ENCODE results near the gene DAB2IP.

Gene DAB2IP

GRCh38 chr9:121748727-121749423, 97.4 kb downstream of the DAB2IP start:
- DNase-seq = no peak

- DNase-seq = no peak
These were observed 98.2 kb downstream of the DAB2IP start for GRCh38 chr9:121749614-121750013.

DNA sequence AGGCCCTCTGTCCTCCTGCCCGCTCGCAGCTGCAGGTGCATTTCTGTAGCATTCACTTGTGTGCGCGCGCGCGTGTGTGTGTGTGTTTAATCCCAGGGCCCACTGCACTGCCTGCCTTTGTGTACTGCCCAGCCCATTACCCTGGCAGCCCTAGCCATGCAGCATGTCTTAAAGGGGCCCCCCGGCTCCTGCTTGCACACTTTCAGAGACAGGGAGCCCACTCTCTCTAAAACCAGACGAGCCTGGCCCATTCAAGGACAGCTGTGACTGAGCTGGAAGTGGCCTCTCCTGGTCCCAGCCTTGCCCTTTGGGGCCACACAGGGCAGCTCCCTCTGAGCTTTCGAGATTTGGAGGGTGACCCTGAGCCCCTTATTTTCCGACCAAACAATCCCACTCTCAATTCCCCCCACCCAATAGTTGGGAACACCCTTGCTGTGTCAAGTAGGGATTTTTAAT, 98.9 kb downstream of the DAB2IP start:
- no peak for DNase-seq

DNA sequence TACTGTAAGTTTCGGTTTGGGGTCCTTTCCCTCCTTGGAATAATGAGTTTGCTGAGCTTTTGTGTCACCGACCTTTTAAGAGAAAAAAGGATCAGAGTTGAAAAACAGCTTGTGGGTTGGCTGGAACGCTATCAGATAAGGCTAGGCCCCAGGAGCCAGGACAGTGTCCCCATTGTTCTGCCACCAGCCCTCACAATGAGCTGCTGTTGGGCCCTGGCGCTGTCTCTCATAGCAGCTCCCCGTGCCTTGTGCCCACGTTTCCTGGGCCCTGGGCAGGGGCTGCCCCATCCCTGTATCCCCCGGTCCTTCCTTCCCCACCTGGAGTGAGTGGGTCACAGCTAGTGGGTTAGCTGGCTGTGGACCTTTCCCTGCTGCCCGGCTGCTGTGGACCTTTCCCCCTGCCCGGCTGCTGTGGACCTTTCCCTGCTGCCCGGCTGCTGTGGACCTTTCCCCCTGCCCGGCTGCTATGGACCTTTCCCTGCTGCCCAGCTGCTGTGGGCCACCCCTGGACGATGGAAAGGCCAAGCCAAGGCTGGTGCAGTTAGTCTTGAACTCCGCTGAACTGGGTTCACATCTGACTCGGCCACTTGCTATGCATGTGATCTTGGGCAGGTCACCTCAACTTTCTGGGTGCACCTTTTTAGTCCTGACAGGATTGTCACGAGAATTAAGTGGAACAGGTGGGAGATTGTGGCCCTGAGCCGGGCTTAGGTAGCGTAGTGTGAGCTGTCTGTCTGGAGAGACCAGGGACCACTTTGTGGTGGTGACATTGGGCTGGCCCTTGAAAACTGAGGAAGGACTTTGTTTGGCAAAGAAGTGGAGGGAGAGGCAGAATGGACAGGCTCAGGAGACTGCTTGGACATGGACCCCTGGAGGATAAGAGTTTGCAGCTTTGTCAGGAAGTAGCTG, 99.5 kb downstream of the DAB2IP start:
- no peak for DNase-seq

GRCh38 chr9:121751686-121752445, 100.4 kb downstream of the DAB2IP start:
- no peak for DNase-seq

DNA sequence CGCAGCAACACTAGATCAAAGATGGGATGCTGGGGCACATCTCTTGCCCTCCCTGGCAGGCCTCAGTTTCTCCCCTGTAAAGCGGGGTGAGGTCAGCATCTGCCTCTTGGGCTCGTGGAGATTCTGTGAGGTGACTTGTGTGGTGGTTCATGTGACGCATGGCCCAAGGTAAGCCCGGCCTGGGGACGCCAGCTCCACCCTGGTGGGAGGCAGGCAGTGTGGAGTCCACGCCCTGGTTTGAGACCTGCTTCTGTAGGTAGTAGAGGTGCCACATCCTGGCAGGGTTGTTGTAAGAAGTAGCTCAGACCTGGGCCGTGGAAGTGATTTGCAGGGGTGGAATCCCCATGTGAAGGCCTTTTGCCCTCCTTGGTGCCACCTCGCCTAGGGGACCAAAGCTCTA, 101.5 kb downstream of the DAB2IP start:
- DNase-seq = no peak

GRCh38 chr9:121753802-121754654, 102.6 kb downstream of the DAB2IP start:
- DNase-seq = no peak

GRCh38 chr9:121754655-121755436, 103.4 kb downstream of the DAB2IP start:
- DNase-seq = no peak

GRCh38 chr9:121755581-121755980, 104.1 kb downstream of the DAB2IP start:
- DNase-seq = no peak

DNA sequence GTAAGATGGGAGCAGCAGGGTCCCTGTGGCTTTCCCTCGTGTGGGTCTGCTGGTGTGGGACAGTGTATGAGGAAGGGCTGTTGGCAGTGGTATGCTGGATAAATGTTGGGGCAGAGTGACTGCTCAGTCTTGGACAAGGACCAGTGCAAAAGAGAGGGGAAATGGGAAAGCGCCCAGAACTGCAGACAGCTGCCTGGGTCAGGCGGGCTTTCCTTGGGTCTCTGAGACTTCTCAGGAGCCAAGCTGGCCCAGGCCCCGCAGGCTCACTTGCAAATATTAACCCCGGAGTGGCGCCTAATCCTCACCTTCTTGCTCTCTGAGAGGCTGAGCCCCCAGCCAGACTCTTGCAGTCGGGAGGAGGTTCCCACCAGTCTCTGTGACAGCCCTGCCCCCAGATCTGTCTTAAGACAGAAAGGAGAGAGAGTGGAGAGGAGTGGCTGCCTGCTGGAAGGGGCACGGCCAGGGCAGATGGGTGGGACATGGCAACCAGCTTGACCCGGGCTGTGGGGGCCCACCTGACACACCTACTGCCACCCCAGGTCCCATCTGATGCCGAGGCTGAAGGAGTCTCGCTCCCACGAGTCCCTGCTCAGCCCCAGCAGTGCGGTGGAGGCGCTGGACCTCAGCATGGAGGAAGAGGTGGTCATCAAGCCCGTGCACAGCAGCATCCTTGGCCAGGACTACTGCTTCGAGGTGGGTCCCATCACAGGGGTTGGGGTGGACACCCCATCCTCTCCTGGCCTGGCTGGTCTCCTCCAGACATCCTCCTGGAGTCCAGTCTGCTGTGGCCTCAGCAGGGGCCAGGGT, 105.2 kb downstream of the DAB2IP start:
- no peak for DNase-seq

DNA sequence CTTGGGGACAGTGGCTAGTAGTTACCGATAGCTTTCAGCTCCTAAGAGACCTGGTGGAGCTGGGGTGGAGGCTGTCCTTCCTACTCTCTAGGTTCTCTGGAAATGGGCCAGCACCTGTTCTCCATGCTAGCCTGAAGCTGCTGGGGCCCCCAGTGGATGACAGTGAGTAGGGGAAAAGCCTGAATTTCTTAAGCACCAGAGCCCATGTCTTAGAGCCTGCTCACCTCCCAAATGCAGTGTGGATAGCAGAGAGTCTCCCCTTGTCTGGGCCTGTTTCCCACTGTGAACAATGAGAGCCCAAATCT, 105.8 kb downstream of the DAB2IP start:
- no peak for DNase-seq

DNA sequence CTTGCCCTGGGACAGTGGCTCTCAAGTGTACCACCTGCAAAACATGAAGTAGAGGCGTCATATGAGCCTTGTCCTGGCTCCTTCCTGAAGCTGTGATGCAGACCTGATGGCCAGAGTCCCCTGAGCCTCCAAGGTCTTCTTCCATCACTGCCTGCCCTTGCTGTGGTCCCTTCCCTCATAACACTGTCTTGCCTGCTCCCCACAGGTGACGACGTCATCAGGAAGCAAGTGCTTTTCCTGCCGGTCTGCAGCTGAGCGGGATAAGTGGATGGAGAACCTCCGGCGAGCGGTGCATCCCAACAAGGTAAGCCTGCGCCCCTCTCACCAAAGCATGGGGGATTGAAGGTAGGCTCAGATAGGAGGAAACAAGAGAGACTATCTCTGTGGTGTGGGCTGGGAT, 107.3 kb downstream of the DAB2IP start:
- no peak for DNase-seq

- DNase-seq = no peak
These were observed 108.6 kb downstream of the DAB2IP start for GRCh38 chr9:121759996-121760395.

- DNase-seq = no peak
These were observed 109.1 kb downstream of the DAB2IP start for GRCh38 chr9:121760571-121760970.

GRCh38 chr9:121763131-121763530, 111.7 kb downstream of the DAB2IP start:
- no peak for DNase-seq

- DNase-seq = no peak
These were observed 112.3 kb downstream of the DAB2IP start for GRCh38 chr9:121763561-121764370.

DNA sequence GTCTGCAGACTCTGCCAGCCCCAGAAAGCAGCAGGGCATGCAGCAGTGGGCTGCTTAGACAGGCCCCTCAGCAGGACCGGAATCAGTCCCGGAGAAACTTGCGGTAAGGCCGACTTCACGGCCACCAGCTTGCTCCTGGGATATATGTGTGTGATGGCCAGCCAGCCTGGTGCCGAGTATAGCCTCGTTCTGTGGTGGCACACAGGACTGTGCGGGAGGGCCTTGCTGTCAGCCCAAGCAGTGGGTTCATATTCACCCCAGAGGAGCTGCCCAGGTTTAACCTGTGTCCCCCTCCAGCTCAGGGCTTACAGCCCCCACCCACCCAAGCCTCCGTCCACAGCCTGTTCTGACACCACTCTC, 112.9 kb downstream of the DAB2IP start:
- no peak for DNase-seq

DNA sequence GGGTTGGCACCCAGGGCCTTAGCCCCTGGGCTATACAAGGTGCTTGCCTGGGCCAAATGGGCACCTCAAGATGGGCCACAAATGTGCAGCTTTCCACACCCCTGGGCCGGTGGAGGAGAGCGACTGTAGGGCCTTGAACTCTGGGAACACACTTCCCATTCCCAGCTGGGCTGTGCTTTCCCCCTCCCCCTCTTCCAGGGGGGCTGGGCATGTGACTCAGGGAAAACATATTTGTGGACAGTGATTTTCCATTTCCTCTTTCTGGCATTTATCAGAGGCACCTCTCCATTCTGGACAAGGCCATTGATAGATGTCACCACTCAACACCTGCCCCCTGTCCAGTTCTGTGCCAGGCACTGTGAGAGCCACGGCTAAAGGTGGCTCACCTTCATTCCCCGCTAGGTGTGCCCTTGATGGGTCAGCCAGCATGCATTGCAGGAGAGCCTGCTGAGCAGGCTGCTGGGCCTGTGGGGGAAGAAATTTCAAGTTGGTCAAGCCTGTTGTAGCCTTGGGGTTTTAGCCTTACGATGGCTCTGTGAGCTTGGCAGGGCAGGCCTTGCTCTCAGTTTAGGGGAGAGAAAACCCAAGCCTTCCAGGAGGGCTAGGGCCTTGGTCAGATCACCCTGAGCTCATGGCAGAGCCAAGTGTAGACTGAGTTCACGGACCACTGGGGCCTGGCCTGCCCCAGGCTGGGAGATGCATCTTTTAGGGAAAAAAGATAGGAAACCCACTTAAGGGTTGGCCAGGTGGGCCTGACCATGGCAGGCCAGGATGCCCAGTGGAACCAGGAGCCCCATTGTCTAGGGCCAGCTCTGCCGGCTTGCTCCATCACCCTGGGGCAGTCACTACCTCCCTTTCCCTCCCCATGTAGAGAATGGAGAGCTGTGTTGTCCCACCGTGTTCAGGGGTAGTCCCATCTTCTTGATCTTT, 113.9 kb downstream of the DAB2IP start:
- no peak for DNase-seq

Data from MV-4-11 (cell line).